Measurements from ENCODE around the gene IPMK.
A peak's percentile ranks its signal among the peaks of the same experiment; 100 is the strongest.

The IPMK gene

GRCh38 chr10:58300676-58301075, 33.0 kb upstream of the IPMK start:
- no peak overlapping the region for H3K4me3 ChIP-seq (ENCODE audit: low read depth, low read length)
- TF ChIP-seq, protein P1, sequence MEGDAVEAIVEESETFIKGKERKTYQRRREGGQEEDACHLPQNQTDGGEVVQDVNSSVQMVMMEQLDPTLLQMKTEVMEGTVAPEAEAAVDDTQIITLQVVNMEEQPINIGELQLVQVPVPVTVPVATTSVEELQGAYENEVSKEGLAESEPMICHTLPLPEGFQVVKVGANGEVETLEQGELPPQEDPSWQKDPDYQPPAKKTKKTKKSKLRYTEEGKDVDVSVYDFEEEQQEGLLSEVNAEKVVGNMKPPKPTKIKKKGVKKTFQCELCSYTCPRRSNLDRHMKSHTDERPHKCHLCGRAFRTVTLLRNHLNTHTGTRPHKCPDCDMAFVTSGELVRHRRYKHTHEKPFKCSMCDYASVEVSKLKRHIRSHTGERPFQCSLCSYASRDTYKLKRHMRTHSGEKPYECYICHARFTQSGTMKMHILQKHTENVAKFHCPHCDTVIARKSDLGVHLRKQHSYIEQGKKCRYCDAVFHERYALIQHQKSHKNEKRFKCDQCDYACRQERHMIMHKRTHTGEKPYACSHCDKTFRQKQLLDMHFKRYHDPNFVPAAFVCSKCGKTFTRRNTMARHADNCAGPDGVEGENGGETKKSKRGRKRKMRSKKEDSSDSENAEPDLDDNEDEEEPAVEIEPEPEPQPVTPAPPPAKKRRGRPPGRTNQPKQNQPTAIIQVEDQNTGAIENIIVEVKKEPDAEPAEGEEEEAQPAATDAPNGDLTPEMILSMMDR (IDR thresholded peaks at IDR 0.05; ENCODE audit: borderline replicate concordance, insufficient read depth, low read depth, low read length): no peak

DNA sequence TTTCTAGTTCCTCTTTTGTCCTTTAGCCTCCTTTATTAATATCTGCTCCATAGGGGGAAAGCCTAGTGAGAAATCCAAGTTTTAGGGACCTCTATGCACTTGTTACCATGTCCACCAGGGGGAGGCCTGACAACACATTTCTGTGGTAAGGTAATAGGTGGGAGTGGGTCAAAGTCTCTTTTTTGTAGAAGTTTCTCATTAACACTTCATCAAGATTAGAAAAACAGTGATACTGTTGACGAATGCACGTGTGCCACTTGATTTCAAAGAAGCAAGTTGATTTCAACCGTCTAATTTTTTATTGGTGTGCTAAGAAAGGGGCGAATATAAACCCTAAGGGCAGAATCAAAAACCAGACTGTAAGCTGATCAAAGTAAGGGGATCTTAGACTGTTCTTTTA, 31.9 kb upstream of the IPMK start:
- TF ChIP-seq, protein P1 (IDR thresholded peaks at IDR 0.05; ENCODE audit: borderline replicate concordance, insufficient read depth, low read depth, low read length): peak; percentile 77
- no peak overlapping the region for H3K4me3 ChIP-seq (ENCODE audit: low read depth, low read length)

DNA sequence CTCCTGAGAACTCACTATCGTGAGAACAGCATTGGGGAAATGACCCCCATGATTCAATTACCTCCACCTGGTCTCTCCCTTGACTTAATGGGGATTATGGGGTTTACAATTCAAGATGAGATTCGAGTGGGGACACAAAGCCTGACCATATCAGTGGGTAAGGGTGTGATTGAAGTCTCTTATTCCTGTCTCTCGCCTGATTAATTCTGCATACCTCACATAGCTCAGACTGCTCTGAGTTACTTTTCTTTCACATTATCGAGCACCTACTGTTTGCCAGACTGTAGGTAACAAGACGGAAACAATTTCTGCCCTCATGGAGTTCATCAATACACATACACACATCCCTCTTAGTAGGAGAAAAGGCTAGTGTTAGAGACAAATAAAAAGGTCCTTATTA, 26.3 kb upstream of the IPMK start:
- TF ChIP-seq, protein P1 (IDR thresholded peaks at IDR 0.05; ENCODE audit: borderline replicate concordance, insufficient read depth, low read depth, low read length): no peak
- no peak overlapping the region for H3K4me3 ChIP-seq (ENCODE audit: low read depth, low read length)

DNA sequence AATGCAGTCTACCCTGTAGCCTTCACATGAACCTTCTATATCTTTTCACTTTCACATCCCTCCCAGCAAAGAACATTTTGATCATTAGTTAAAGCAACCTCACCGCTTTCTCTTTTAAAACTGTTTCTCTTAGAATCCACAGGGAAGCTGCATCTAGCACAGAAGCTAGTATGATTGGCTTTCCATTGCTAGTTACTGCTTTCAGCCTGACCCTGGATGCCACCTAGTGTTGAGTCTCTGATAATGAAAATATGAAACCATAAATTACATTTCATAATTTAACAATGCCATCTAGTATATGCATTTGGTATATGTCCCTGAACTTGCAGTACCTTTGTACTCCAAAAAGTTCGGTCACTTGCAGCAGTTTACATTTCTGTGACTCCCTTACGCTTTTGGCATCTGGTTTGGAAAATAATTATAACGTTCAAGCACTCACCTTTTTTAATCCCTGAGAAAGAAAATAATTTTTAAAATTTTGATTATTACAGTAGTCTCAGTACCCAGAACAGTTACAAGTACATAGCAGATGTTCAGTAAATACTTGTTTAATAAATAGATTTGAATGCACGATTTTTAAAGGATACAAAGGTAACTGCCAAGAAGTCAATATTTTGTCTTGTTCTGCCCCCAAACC, 24.0 kb upstream of the IPMK start:
- TF ChIP-seq, protein P1 (IDR thresholded peaks at IDR 0.05; ENCODE audit: borderline replicate concordance, insufficient read depth, low read depth, low read length): peak; percentile 53; the same call in 1 of the 2 replicates
- no peak overlapping the region for H3K4me3 ChIP-seq (ENCODE audit: low read depth, low read length)

- H3K4me3 ChIP-seq (ENCODE audit: low read depth, low read length): no peak overlapping the region
- TF ChIP-seq, protein P1 (IDR thresholded peaks at IDR 0.05; ENCODE audit: borderline replicate concordance, insufficient read depth, low read depth, low read length): no peak
Measured at GRCh38 chr10:58282615-58283014, 14.9 kb upstream of the IPMK start.

DNA sequence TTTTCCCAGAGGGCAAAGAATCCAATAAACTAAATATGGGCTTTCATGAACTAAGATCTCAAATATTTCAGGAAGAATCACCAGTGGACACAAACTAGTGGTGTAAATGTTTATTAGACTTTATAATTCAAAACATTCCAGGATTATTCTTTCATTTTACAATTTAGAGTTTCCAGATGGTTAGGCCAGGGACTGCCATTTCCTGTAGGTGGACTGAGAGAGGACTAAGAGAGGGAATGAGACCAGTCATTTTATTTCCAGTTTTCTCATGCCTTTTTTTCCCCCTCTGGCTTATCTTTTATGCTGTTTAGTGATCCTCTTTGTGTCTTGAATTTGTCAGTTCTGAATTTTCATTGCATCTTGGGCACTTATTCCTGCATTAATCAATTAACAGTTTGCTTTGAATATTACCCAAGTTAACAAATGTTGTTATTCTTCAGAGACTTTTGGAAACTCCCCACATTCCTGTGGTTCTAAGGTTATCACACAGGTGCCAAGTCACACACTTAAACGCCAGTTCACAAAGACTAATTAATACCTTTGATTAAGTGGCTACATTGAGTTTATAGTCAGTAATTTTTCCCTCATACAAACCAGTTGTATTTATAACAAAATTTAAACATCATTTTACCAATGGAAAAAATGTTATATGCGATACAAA, 13.5 kb upstream of the IPMK start:
- no peak overlapping the region for H3K4me3 ChIP-seq (ENCODE audit: low read depth, low read length)
- TF ChIP-seq, protein P1 (IDR thresholded peaks at IDR 0.05; ENCODE audit: borderline replicate concordance, insufficient read depth, low read depth, low read length): no peak

DNA sequence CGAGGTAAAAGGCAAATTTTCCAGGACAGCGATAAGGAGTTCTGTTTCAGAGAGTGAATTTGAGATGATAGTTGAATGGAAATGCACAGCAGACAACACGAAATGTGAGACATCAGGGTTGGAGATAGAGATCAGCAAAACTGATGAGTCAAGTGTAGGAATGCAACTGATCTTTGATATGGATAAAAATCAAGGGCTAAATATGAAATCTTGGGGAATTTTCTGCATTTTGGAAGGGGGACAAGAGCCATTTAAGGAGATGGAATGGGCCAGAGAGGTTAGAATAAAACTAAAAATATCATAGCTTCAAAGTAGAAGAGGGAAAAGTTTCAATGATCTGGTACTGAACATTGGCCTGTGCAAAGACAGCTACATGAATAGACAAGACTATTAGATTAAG, 12.8 kb upstream of the IPMK start:
- H3K4me3 ChIP-seq (ENCODE audit: low read depth, low read length): no peak overlapping the region
- TF ChIP-seq, protein P1 (IDR thresholded peaks at IDR 0.05; ENCODE audit: borderline replicate concordance, insufficient read depth, low read depth, low read length): no peak

All from GM12875 (cell line).